NB4 (cell line): ENCODE results near the gene DHRS11.

Source experiments
- CTCF ChIP-seq: IDR thresholded peaks from one replicate; pipeline ENCODE4 v1.5.1; 2012; ENCODE audit warnings: low read depth, low read length
- MYC ChIP-seq: IDR thresholded peaks from 2 replicates; pipeline ENCODE4 v1.6.1; 2011; ENCODE audit warnings: low read depth, low read length
- POLR2A ChIP-seq: IDR thresholded peaks from 2 replicates; pipeline ENCODE4 v1.6.1; 2011; ENCODE audit warnings: mild to moderate bottlenecking; ENCODE audit not compliant: insufficient read length; ENCODE audit errors: extremely low read depth
- TF ChIP-seq, protein P1 (sequence below): IDR thresholded peaks from 2 replicates; pipeline ENCODE4 v1.6.1; 2011; ENCODE audit warnings: low read depth, low read length

DNA sequence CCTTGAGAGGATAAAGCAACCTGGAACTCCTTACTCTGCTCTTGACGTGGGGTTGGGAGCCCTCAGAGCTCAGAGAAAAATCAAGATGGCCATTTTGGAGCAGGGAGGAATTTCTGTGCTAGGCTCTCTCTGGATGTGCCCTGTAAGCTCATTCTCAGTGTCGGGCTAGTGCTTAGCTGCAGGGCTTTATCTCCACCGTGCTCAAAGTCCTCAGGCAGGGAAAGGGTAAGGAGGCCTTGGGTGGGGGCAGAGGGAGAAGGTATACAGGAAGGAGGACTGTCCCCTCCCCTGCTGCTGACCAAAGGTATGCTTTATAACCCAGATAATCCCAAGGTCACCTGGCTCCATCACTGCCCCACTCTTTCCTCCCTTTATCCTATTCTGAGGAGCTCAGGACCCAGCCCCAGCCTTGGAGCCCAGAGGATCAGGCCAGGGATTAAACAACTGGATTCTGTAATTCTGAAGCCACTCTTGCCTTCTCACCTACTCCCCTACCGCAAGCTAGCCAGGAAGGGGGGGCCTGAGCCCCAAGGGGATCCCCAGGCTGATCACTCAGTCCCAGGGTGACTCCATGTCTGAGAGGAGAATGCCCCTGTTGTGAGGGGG, 1.1 kb downstream of the DHRS11 start:
- TF ChIP-seq POLR2A: no peak
- no peak for TF ChIP-seq MYC
- TF ChIP-seq CTCF: no peak
- TF ChIP-seq, protein P1, sequence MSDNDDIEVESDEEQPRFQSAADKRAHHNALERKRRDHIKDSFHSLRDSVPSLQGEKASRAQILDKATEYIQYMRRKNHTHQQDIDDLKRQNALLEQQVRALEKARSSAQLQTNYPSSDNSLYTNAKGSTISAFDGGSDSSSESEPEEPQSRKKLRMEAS: no peak
